PFSK-1 (cell line): ENCODE measurements around the gene SPINT2.

Experiments used
- FOXP2 ChIP-seq: optimal IDR thresholded peaks from 2 replicates; pipeline ENCODE3; 2011; ENCODE audit warnings: borderline replicate concordance, control low read depth, inconsistent platforms; ENCODE audit not compliant: insufficient read depth; ENCODE audit errors: extremely low read length, extremely low read depth
- POLR2AphosphoS5 ChIP-seq: IDR thresholded peaks from 2 replicates; pipeline ENCODE4 v1.6.1; 2012; ENCODE audit warnings: low read depth, mild to moderate bottlenecking, control low read depth, low read length, moderate library complexity
- REST ChIP-seq, 2 experiments: IDR thresholded peaks; 2 replicates each; pipeline versions ENCODE4 v1.6.1 to v1.8.0; 2011 to 2012; ENCODE audit warnings: low read depth in 2 of 2, low read length in 2 of 2, control low read depth in 1 of 2, inconsistent platforms in 1 of 2, mild to moderate bottlenecking in 1 of 2, moderate library complexity in 1 of 2; ENCODE audit not compliant: insufficient read depth in 1 of 2
- SIN3A ChIP-seq: IDR thresholded peaks from 2 replicates; pipeline ENCODE4 v1.6.1; 2012; ENCODE audit warnings: mild to moderate bottlenecking, low read length, moderate library complexity, borderline replicate concordance; ENCODE audit not compliant: insufficient read depth
- TAF1 ChIP-seq: IDR thresholded peaks from 2 replicates; pipeline ENCODE4 v1.6.1; 2012; ENCODE audit warnings: low read length, control low read depth, borderline replicate concordance; ENCODE audit not compliant: insufficient read depth

SPINT2 gene

GRCh38 chr19:38255383-38256014, 8.9 kb upstream of the SPINT2 start:
- TF ChIP-seq POLR2AphosphoS5: no peak
- TF ChIP-seq FOXP2: no peak
- no peak for TF ChIP-seq TAF1

GRCh38 chr19:38262585-38263268, 1.6 kb upstream of the SPINT2 start:
- no peak for TF ChIP-seq POLR2AphosphoS5
- no peak for TF ChIP-seq TAF1
- TF ChIP-seq SIN3A: no peak
- no peak for TF ChIP-seq FOXP2
- no peak for TF ChIP-seq REST (IDR thresholded peaks at IDR 0.05; ENCODE audit: insufficient read depth in 1 of 2, low read depth in 2 of 2, low read length in 2 of 2)

DNA sequence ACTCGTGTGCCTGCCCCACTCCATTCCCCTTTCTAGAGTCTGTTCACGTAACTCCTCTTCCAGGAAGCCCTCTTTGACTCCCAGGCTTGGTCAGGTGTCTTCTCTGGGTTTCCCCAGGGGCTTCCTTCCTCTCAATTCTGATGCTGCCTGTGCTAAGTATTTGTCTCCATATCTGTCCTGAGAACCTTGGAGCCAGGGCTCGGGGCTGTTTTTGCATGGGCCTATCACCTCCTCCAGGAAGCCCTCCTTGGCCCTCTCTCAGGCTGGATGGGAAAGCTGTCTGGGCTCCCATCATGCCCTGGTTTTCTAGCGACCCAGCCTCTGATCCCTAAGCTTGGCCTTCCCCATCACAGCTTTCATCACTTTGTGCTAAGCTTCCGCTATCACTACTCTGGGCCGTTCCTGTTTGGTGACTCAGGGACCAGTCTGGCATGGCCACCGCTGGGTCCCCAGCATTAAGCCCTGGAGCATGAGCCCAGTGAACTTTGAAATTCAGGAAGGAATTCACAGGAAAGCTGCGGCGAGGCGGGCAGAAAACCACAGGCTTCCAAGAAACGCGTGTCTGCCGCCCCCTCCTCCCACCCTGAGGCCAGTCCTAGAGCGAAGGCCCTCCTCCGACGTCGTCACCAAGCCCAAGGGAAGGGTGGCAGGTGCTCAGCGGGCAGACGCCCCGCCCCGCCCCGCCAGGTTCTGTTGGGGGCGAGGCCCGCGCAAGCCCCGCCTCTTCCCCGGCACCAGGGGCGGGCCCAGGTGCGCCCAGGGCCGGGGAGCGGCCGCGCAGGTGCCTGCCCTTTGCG, 486 bp upstream of the SPINT2 start:
- TF ChIP-seq POLR2AphosphoS5 (no peak), FOXP2 (no peak), SIN3A (no peak), TAF1 (no peak), REST (IDR thresholded peaks at IDR 0.05; ENCODE audit: insufficient read depth in 1 of 2, low read depth in 2 of 2, low read length in 2 of 2) (no peak)

DNA sequence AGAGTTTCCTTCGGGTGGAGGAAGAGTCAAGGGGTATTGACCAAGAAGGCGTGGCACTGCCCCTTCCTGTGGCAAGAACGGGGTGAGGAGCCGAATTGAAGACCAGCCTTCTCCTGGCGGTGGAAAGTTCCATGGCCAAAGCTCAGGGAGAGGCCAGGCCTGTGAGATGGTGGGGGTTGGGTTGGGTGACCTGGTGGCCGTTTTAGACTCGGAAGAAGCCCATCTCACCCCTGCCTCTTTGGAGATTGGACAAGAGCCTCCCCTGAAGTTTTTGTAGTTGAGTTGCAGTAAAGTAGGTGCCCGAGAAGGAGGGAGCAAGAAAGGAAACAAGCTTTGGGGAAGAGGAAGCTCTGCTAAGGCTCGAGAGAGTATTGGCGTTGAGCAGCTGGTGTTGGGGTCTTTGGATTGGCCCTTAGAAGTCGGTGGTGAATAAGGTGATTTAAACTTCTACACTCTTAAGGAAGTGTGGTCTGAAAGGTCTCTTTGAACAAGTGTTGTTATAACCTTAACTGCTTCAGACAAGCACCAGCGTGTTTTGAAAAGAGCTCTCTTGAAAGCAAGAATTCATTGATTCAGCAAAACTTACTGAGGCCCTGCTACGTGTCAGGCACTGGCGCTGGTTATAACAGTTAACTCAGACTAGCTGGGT, 964 bp downstream of the SPINT2 start:
- TF ChIP-seq POLR2AphosphoS5 (no peak), SIN3A (no peak), REST (IDR thresholded peaks at IDR 0.05; ENCODE audit: insufficient read depth in 1 of 2, low read depth in 2 of 2, low read length in 2 of 2) (no peak), TAF1 (no peak), FOXP2 (no peak)

GRCh38 chr19:38265921-38266429, 1.6 kb downstream of the SPINT2 start:
- TF ChIP-seq TAF1: no peak
- TF ChIP-seq POLR2AphosphoS5: no peak
- no peak for TF ChIP-seq REST (IDR thresholded peaks at IDR 0.05; ENCODE audit: insufficient read depth in 1 of 2, low read depth in 2 of 2, low read length in 2 of 2)
- no peak for TF ChIP-seq FOXP2
- TF ChIP-seq SIN3A: no peak
